OCI-LY1 (cell line): ENCODE data around the gene PCBP3.

Source experiments
- EZH2 ChIP-seq: fragments of 200-600 bp; sonication (generic), shearing (Covaris generic); IDR thresholded peaks from 2 replicates; pipeline ENCODE4 v1.8.0; 2017; ENCODE audit warnings: borderline replicate concordance, mixed run types, mild to moderate bottlenecking, antibody characterized with exemption, low read length, moderate library complexity, mixed read lengths
- TF ChIP-seq, protein P1 (sequence below): fragments of 200-600 bp; sonication (generic), shearing (Covaris generic); IDR thresholded peaks from 2 replicates; pipeline ENCODE4 v1.5.1; 2017; ENCODE audit warnings: mild to moderate bottlenecking, antibody characterized with exemption, low read length, moderate library complexity, mixed read lengths

DNA sequence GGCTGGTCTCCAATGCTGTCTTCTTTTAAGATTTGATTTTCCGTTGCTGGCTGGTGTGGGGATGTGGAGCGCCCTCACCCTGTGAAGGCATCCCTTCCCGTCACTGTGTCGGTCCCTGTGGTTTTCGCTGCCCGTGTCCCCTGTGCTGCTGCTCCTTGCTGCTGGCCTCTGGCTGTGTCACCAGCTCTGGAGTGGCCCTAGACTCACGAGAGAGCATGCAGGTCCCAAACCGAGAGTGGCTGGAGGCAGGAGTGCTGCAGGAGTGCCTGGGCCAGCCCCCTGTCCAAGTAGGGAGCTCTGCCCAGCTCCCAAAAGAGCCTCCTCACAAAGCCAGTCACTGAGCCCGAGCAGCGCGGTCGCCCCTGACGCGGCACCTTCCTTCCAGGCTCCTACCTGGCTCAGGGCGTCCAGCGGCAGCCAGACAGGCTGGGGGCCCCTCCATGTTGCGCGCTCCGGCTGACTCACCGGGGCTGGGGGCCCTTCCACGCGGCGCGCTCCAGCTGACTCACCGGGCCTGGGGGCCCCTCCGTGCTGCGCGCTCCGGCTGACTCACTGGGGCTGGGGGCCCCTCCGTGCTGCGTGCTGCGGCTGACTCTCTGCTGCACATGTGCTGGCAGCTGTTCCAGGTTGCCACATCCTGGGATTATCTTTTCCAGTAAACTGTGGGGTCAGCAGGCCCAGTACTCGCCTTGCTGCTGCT is 231.3 kb downstream of the PCBP3 start:
- TF ChIP-seq, protein P1, sequence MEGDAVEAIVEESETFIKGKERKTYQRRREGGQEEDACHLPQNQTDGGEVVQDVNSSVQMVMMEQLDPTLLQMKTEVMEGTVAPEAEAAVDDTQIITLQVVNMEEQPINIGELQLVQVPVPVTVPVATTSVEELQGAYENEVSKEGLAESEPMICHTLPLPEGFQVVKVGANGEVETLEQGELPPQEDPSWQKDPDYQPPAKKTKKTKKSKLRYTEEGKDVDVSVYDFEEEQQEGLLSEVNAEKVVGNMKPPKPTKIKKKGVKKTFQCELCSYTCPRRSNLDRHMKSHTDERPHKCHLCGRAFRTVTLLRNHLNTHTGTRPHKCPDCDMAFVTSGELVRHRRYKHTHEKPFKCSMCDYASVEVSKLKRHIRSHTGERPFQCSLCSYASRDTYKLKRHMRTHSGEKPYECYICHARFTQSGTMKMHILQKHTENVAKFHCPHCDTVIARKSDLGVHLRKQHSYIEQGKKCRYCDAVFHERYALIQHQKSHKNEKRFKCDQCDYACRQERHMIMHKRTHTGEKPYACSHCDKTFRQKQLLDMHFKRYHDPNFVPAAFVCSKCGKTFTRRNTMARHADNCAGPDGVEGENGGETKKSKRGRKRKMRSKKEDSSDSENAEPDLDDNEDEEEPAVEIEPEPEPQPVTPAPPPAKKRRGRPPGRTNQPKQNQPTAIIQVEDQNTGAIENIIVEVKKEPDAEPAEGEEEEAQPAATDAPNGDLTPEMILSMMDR = no peak
- no peak for TF ChIP-seq EZH2
